Putamen (tissue), 1 donor: Measurements from ENCODE around the gene RPRML.
"Not testable (repeated sequence)": the region's sequence is repeated elsewhere in the genome, so short reads cannot be mapped to it uniquely, and the experiment has no call there.

ENCODE experiments used
- DNase-seq: peaks from one replicate; pipeline ENCODE4 v3.0.0-alpha.2; 2016; ENCODE audit warnings: low spot score

RPRML gene

GRCh38 chr17:46979147-46979863, at the start of gene RPRML:
TSS of gene RPRML (minus strand) at chr17:46979253. CDS start at chr17:46979007, 246 bp downstream.
- DNase-seq: no peak

- not testable (repeated sequence) for DNase-seq
Measured at GRCh38 chr17:47016966-47017365, 37.9 kb upstream of the RPRML start.

DNA sequence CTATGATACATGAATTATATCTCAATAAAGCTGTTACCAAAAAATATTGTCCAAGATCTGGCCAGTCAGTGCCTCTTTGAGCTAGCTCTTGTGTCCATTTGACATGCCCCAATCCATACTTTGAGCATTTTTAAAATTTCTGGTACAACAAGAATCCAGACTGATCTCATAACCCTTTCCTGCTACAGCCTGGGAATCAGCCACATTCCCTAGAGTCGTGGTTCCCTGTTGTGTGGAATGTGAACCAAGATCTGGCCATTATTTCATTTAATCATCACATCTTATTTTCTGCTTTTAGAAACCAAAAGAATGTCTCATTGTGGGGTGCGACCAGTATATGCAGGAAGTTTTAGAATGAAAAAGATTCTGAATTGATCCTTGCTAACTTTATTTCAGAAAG, 34.3 kb upstream of the RPRML start:
- DNase-seq: no peak

GRCh38 chr17:47012457-47012856, 33.4 kb upstream of the RPRML start:
- DNase-seq: no peak

GRCh38 chr17:47009759-47010594, 30.9 kb upstream of the RPRML start:
- DNase-seq: no peak

GRCh38 chr17:47004906-47005305, 25.9 kb upstream of the RPRML start:
- DNase-seq: no peak

DNA sequence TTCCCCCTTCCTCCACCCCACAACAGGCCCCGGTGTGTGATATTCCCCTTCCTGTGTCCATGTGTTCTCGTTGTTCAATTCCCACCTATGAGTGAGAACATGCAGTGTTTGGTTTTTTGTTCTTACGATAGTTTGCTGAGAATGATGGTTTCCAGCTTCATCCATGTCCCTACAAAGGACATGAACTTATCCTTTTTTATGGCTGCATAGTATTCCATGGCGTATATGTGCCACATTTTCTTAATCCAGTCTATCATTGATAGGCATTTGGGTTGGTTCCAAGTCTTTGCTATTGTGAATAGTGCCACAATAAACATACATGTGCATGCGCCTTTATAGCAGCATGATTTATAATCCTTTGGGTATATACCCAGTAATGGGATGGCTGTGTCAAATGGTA, 24.8 kb upstream of the RPRML start:
- DNase-seq: not testable (repeated sequence)

GRCh38 chr17:46995841-46996571, 17.0 kb upstream of the RPRML start:
- no peak for DNase-seq

DNA sequence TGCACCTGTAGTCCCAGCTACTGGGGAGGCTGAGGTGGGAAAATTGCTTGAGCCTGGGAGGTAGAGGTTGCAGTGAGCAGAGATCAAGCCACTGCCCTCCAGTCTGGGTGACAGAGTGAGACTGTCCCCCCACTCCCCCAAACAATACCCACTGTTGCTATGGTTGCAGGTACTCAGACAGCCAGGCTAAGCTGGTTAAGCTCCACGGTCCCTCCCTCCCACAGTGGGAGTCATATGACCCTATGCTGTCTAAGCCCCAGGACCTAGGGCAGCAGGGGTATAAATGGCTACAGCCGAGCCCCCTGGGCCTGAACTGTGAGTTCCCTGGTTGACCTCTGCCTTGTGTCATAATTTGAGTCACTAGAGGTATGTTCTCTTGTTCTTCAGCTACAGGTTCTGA, 15.9 kb upstream of the RPRML start:
- DNase-seq: no peak

- no peak for DNase-seq
Measured at GRCh38 chr17:46991617-46992016, 12.6 kb upstream of the RPRML start.

- no peak for DNase-seq
Measured at GRCh38 chr17:46989637-46990431, 10.8 kb upstream of the RPRML start.

DNA sequence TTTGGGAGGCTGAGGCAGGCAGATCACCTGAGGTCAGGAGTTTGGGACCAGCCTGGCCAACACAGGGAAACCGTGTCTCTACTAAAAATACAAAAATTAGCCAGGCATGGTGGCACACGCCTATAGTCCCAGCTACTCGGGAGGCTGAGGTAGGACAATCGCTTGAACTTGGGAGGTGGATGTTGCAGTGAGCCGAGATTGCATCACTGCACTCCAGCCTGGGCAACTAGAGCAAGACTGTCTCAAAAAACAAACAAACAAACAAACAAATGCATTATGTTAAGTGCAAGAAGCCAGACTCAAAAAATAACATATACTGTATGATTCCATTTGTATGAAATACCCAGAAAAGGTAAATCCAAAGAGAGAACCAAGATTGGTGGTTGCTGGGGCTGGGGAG, 8.9 kb upstream of the RPRML start:
- not testable (repeated sequence) for DNase-seq

DNA sequence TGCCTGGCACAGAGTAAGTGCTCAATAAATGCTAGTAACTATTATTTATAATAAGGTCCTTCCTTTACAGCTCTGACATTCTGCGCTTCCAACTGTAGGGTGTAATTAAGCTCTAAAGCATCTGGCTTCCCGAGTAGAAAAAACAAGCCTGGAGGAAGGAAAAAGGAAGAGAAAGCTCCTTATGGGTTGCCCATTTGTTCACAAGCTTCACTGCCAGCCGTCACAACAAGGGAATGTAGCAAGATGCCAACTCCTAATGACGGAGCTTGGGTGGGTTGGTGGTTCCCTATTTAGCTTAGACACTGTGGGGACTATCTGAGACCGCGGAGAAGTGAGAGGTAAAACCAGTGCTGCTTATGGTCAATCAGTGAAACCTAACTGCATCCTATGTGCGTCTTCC, 7.3 kb upstream of the RPRML start:
- DNase-seq: no peak

- no peak for DNase-seq
Measured at GRCh38 chr17:46984892-46985291, 5.8 kb upstream of the RPRML start.

DNA sequence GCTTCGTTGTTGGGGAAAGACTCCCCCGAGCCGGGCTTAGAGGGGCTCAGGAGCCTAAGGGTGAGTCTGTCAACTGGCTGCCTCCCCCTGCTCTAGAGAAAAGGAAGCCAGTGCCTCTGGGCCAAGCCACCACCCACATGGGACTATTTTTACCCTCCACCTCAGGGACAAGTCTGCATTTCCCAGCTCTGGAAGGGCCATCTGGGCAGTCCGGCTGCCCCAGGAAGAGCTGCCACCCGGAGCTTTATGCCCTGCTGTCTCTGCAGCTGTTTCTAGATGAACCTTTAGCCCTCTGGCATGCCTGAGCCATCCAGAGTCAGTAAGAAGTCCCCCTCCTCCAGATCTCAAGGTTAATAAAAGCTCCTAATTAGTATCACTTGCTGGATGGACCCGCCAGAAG, 5.3 kb upstream of the RPRML start:
- DNase-seq: no peak

- DNase-seq: no peak
Measured at GRCh38 chr17:46983782-46984181, 4.7 kb upstream of the RPRML start.

DNA sequence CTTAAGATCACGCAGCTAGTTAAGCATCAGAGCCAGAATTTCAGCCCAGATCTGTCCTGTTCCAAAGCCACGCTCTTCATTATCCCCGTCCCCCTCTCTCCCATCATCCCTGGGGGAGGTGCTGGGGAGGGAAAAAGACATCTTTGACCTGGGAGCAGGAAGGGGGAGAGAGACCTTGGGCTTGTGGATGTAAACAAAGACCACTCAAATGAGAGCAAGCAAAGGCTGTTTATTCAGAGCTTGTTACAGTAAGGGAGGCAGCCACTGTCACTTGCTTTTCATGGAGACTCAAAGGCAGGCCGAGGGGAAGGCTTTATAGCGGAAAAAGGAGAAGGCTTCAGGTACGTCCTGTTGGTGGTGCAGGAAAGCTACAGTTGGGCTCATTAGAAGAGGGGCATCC, 3.5 kb upstream of the RPRML start:
- no peak for DNase-seq

GRCh38 chr17:46978489-46979146, 435 bp downstream of the RPRML start:
- no peak for DNase-seq

- DNase-seq: no peak
Measured at GRCh38 chr17:46977750-46978488, 1.1 kb downstream of the RPRML start.

- no peak for DNase-seq
Measured at GRCh38 chr17:46977348-46977747, 1.7 kb downstream of the RPRML start.
